ENCODE results near the gene VAMP5. TPM values are rescaled to one million over a fixed set of nuclear protein-coding genes. Genes with fewer than 3 reads are reported as not detected.

Gene VAMP5
- total and polyA plus RNA-seq, 9 of the 15 experiments (the other 6 are each of a cell fraction or from before 2014, with no cell fraction given), result 0.54 to 1.9 (median 1.5) TPM; not detected in 2

DNA sequence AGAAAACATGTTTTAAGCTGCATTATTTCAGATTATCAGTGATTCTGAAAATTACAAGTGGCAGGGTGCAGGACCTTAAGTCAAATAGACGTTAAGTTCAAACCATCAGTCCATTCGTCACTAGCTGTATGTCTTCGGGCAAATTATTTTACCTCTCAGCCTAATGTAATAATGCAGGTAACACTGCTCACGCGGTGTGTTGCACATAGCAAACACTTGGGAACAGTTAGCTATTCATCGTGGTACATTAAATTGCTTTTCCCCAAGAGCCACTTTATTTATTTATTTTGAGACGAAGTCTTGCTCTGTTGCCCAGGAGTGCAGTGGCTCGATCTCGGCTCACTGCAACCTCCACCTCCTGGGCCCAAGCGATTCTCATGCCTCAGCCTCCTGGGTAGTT is 35.1 kb upstream of the VAMP5 start (continued):
- no peak for TF ChIP-seq CREB1 (IDR thresholded peaks at IDR 0.05)
- no peak for TF ChIP-seq CREB1 (CRISPR knock-in tag; IDR thresholded peaks at IDR 0.05)
- TF ChIP-seq ZNF316 (IDR thresholded peaks at IDR 0.05), result no peak
- TF ChIP-seq ZBTB1 (CRISPR knock-in tag; IDR thresholded peaks at IDR 0.05; ENCODE audit: borderline replicate concordance, low read depth), result no peak
- TF ChIP-seq TOE1 (IDR thresholded peaks at IDR 0.05; ENCODE audit: borderline replicate concordance), result no peak
- no peak for TF ChIP-seq TOE1 (CRISPR knock-in tag; IDR thresholded peaks at IDR 0.05; ENCODE audit: borderline replicate concordance, low read depth)

DNA sequence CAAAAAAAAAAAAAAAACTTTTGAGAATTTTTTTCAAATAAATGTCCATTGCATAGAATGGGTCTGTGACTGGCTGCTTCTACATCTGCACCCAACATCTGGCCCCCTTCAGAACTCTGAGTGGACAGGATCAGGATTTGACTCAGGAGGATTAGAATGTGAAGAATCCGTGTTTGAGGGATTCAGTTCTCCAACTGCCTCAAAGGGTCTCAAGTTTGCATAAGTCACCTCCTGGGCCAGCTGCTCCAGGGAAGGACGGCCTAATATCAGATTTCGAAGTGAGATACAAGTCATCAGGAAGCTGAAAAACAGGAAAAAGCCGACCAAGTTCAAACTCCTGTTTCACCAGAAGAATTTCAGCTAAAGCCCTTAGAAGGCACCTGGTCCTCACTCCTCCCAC is 34.4 kb upstream of the VAMP5 start:
- no peaks in the 10 kb centered on the region for H3K9me1 ChIP-seq (ENCODE audit: control insufficient read depth, insufficient read depth, low read length)
- FAIRE-seq (no peak), DNase-seq (ENCODE audit: extremely low read depth in 1 of 4, low spot score in 3 of 4) (no peak), ATAC-seq (no peak)
- BruUV-seq (replicated peaks), result no TSS peak
- no peak overlapping the region for H3K4me2 ChIP-seq (ENCODE audit: insufficient read depth, low read length)
- in situ Hi-C loops (cut with MboI) (no loop called here), intact Hi-C loops (cut with micrococcal nuclease) (loop anchor here (5.0 kb wide), 1 partner anchor 223 kb away; the partner anchor contains the start of gene TGOLN2)
- TF ChIP-seq NRF1 (conservative IDR thresholded peaks at IDR 0.05 in 1 of 2, IDR thresholded peaks at IDR 0.05 in 1 of 2) (no peak), CREB1 (IDR thresholded peaks at IDR 0.05) (no peak), CREB1 (CRISPR knock-in tag; IDR thresholded peaks at IDR 0.05) (no peak), PHB (CRISPR knock-in tag; IDR thresholded peaks at IDR 0.05) (no peak), ARID2 (IDR thresholded peaks at IDR 0.05) (no peak), STAT5A (IDR thresholded peaks at IDR 0.05; ENCODE audit: borderline replicate concordance, low read length) (no peak), BACH1 (tag; IDR thresholded peaks at IDR 0.05) (no peak), CEBPG (CRISPR knock-in tag; IDR thresholded peaks at IDR 0.05) (no peak), CEBPG (tag; conservative IDR thresholded peaks at IDR 0.05 in 1 of 2, IDR thresholded peaks at IDR 0.05 in 1 of 2) (no peak)
- TF ChIP-seq, protein P1, sequence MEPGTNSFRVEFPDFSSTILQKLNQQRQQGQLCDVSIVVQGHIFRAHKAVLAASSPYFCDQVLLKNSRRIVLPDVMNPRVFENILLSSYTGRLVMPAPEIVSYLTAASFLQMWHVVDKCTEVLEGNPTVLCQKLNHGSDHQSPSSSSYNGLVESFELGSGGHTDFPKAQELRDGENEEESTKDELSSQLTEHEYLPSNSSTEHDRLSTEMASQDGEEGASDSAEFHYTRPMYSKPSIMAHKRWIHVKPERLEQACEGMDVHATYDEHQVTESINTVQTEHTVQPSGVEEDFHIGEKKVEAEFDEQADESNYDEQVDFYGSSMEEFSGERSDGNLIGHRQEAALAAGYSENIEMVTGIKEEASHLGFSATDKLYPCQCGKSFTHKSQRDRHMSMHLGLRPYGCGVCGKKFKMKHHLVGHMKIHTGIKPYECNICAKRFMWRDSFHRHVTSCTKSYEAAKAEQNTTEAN (CRISPR knock-in tag; IDR thresholded peaks at IDR 0.05), result no peak
- no peaks in the 10 kb centered on the region for H3K9me3 ChIP-seq (replicated peaks; ENCODE audit: control insufficient read depth, insufficient read depth, low read depth, low read length)
- ChIA-PET CTCF (ENCODE audit: low intra/inter-chr PET ratio) (interaction anchor here (4.5 kb wide), 1 partner anchor 129 kb away, joined by 63 read pairs; no protein-coding TSS in a partner anchor), POLR2A (interaction anchor here (0.8 to 24.3 kb wide), 10 partner anchors 5 to 195 kb away, joined by 3 to 1576 read pairs (median 7); partner anchors contain the start of genes C2orf68, CAPG, ELMOD3 and GGCX)
- H3K79me2 ChIP-seq (ENCODE audit: control insufficient read depth, insufficient read depth, low read length), result no peaks in the 10 kb centered on the region
- H3K27ac ChIP-seq (ENCODE audit: extremely low read depth, low read depth, low read length), result no peak overlapping the region
- H3K4me1 ChIP-seq (replicated peaks in 1 of 2; ENCODE audit: control insufficient read depth in 2 of 2, insufficient read depth in 2 of 2, low read length in 2 of 2), result no peaks in the 10 kb centered on the region; a peak in 1 of 5 replicates
- no peak overlapping the region for H3K4me3 ChIP-seq
- peaks cover 6% of the 10 kb centered on the region for H4K20me1 ChIP-seq (replicated peaks; ENCODE audit: control insufficient read depth, insufficient read depth, low read length)
- WGBS (ENCODE audit: insufficient coverage, low coverage, missing lambda C conversion rate), result 63% methylated on average over 4 of the region's 4 CpGs
- H3K9ac ChIP-seq (ENCODE audit: insufficient read depth in 1 of 2, low read depth in 2 of 2, low read length in 2 of 2), result no peak overlapping the region; a peak in 1 of 4 replicates
- no peaks in the 10 kb centered on the region for H3K27me3 ChIP-seq (ENCODE audit: control insufficient read depth in 2 of 2, insufficient read depth in 2 of 2, low read length in 2 of 2)
- H2AFZ ChIP-seq (ENCODE audit: low read depth, low read length), result no peak overlapping the region
- H3K36me3 ChIP-seq (ENCODE audit: control insufficient read depth, insufficient read depth, low read length), result peaks cover 69% of the 10 kb centered on the region

Measured in K562 (cell line).